GM12878 (cell line): ENCODE measurements around the gene NDUFA7. TPM values are rescaled to one million over a fixed set of nuclear protein-coding genes. Genes with fewer than 3 reads are reported as not detected.
A peak's percentile ranks its signal among the peaks of the same experiment; 100 is the strongest.

Source experiments
- ATAC-seq: fragments of 200-7000 bp; cut with Tn5 transposase; 3 replicates; pipeline ENCODE4 v1.9.1; 2020; ENCODE audit warnings: mild to moderate bottlenecking, moderate library complexity
- BruUV-seq: library from RNA; stranded (reverse); fragments of 400-500 nt; replicated peaks from 2 replicates; lab custom pipeline; 2021; lab: Mats Ljungman, UMichigan
- CTCF ChIA-PET: fragments of 300-600 bp; sonication (Branson Sonifier 250); formaldehyde crosslinking; extraction: SDS; loops from one replicate; lab custom pipeline; 2021; ENCODE audit warnings: inconsistent platforms; lab: Yijun Ruan, JAX
- POLR2A ChIA-PET: fragments of 350-600 bp; formaldehyde crosslinking; extraction: SDS; loops from one replicate; lab custom pipeline; 2021; ENCODE audit warnings: inconsistent platforms; lab: Charles Lee
- RAD21 ChIA-PET: fragments of 300-600 bp; sonication (Branson Sonifier 250); formaldehyde crosslinking; loops from one replicate; lab custom pipeline; 2023; ENCODE audit warnings: antibody characterized with exemption; ENCODE audit not compliant: unreplicated experiment; lab: Charles Lee
- SMC1A ChIA-PET: fragments of 300-600 bp; sonication (Branson Sonifier 250); formaldehyde crosslinking; loops from one replicate; lab custom pipeline; 2023; ENCODE audit not compliant: unreplicated experiment, uncharacterized antibody; lab: Charles Lee
- DNase-seq: peaks from one replicate; pipeline ENCODE4 v3.0.0-alpha.2; 2011; ENCODE audit warnings: low read depth, low spot score
- FAIRE-seq: peaks from 3 replicates; lab custom pipeline; 2011; peaks lifted over from hg19 to GRCh38; lab: Jason Lieb, UNC
- H2AFZ ChIP-seq: 2 replicates; pipeline ENCODE4 v1.6.0; 2011; ENCODE audit warnings: low read depth, low read length, control low read depth; ENCODE audit not compliant: control insufficient read depth
- H3K27ac ChIP-seq: 2 replicates; pipeline ENCODE4 v1.5.1; 2011; ENCODE audit warnings: control low read depth; ENCODE audit not compliant: control insufficient read depth, insufficient read depth
- H3K27me3 ChIP-seq, 2 experiments: replicated peaks in 1 of 2; 2 replicates each; pipeline versions ENCODE4 v1.6.0 to v1.6.1; 2011; ENCODE audit warnings: low read length in 1 of 2; ENCODE audit not compliant: control insufficient read depth in 2 of 2, insufficient read depth in 2 of 2
- H3K36me3 ChIP-seq, 2 experiments: 2 replicates each; pipeline ENCODE4 v1.5.1; 2011; ENCODE audit warnings: low read length in 1 of 2; ENCODE audit not compliant: control insufficient read depth in 2 of 2, insufficient read depth in 2 of 2
- H3K4me1 ChIP-seq: 2 replicates; pipeline ENCODE4 v1.6.1; 2011; ENCODE audit warnings: mild to moderate bottlenecking, low read length, moderate library complexity, mixed read lengths; ENCODE audit not compliant: control insufficient read depth, insufficient read depth
- H3K4me2 ChIP-seq: 2 replicates; pipeline ENCODE4 v1.6.0; 2011; ENCODE audit warnings: control low read depth; ENCODE audit not compliant: control insufficient read depth, insufficient read depth
- H3K4me3 ChIP-seq: fragments of 200-600 bp; sonication (generic); 2 replicates; pipeline ENCODE4 v1.5.1; 2016
- H3K79me2 ChIP-seq: 2 replicates; pipeline ENCODE4 v1.6.0; 2011; ENCODE audit warnings: low read length; ENCODE audit not compliant: control insufficient read depth, insufficient read depth
- H3K9ac ChIP-seq: 2 replicates; pipeline ENCODE4 v1.8.0; 2011; ENCODE audit warnings: low read length, control low read depth, mixed read lengths; ENCODE audit not compliant: control insufficient read depth, insufficient read depth
- H3K9me3 ChIP-seq: replicated peaks from 3 replicates; pipeline ENCODE4 v1.5.1; 2011; ENCODE audit warnings: mild to moderate bottlenecking, low read length; ENCODE audit not compliant: control insufficient read depth, insufficient read depth
- H4K20me1 ChIP-seq: 2 replicates; pipeline ENCODE4 v1.6.0; 2011; ENCODE audit not compliant: control insufficient read depth, insufficient read depth
- BACH1 ChIP-seq: fragments of 450-650 bp; IDR thresholded peaks from 2 replicates; pipeline ENCODE4 v1.6.1; 2017; ENCODE audit warnings: mild to moderate bottlenecking, borderline replicate concordance
- BCL3 ChIP-seq: IDR thresholded peaks from 2 replicates; pipeline ENCODE4 v1.6.1; 2011; ENCODE audit warnings: borderline replicate concordance, low read depth, mild to moderate bottlenecking, moderate library complexity, low read length; ENCODE audit not compliant: insufficient read depth, poor library complexity, severe bottlenecking
- CTCF ChIP-seq, 3 experiments: IDR thresholded peaks in 2 of 3; conservative IDR thresholded peaks in 1 of 3; 2 replicates each; pipeline ENCODE4 v1.5.1; 2011; ENCODE audit warnings: low read depth in 3 of 3, low read length in 3 of 3, mild to moderate bottlenecking in 3 of 3, control low read depth in 2 of 3, moderate library complexity in 2 of 3, inconsistent platforms in 1 of 3, mixed read lengths in 1 of 3; ENCODE audit not compliant: control insufficient read depth in 2 of 3, insufficient read depth in 1 of 3; ENCODE audit errors: extremely low read depth in 1 of 3
- E2F4 ChIP-seq: IDR thresholded peaks from 2 replicates; pipeline ENCODE4 v1.6.1; 2012; ENCODE audit warnings: low read depth, low read length, improper control_type of control experiment
- EGR1 ChIP-seq, 2 experiments: IDR thresholded peaks; 1 replicate in 1 of 2; 2 replicates in 1 of 2; pipeline ENCODE4 v1.6.1; 2011 to 2012; ENCODE audit warnings: low read depth in 2 of 2, low read length in 2 of 2, borderline replicate concordance in 1 of 2, mild to moderate bottlenecking in 1 of 2, moderate library complexity in 1 of 2
- FOXM1 ChIP-seq: IDR thresholded peaks from 2 replicates; pipeline ENCODE4 v1.6.1; 2012; ENCODE audit warnings: low read depth, mild to moderate bottlenecking, inconsistent platforms, low read length, moderate library complexity
- NFIC ChIP-seq: IDR thresholded peaks from 2 replicates; pipeline ENCODE4 v1.6.1; 2012; ENCODE audit warnings: low read depth, mild to moderate bottlenecking, inconsistent platforms, low read length, moderate library complexity
- NFYA ChIP-seq: IDR thresholded peaks from 2 replicates; pipeline ENCODE4 v1.6.1; 2011; ENCODE audit warnings: low read depth, mild to moderate bottlenecking, low read length, improper control_type of control experiment, borderline replicate concordance
- NR2F1 ChIP-seq: fragments of 450-650 bp; conservative IDR thresholded peaks from 2 replicates; pipeline ENCODE4 v1.6.1; 2017; ENCODE audit warnings: mild to moderate bottlenecking
- PML ChIP-seq: IDR thresholded peaks from 2 replicates; pipeline ENCODE4 v1.6.1; 2012; ENCODE audit warnings: low read length, inconsistent platforms
- POLR2A ChIP-seq: IDR thresholded peaks from 2 replicates; pipeline ENCODE4 v1.6.1; 2011; ENCODE audit warnings: low read depth, mild to moderate bottlenecking, low read length
- POLR2AphosphoS2 ChIP-seq: IDR thresholded peaks from 2 replicates; pipeline ENCODE4 v1.6.1; 2011; ENCODE audit warnings: low read depth, mild to moderate bottlenecking, low read length, improper control_type of control experiment, moderate library complexity
- POLR2AphosphoS5 ChIP-seq: IDR thresholded peaks from 2 replicates; pipeline ENCODE4 v1.6.1; 2011; ENCODE audit warnings: mild to moderate bottlenecking, low read length, inconsistent platforms
- RAD21 ChIP-seq: IDR thresholded peaks from 2 replicates; pipeline ENCODE4 v1.6.1; 2011; ENCODE audit warnings: mild to moderate bottlenecking, low read depth, low read length, moderate library complexity; ENCODE audit not compliant: insufficient read depth
- SMAD5 ChIP-seq: IDR thresholded peaks from 2 replicates; pipeline ENCODE4 v1.6.1; 2016; ENCODE audit warnings: antibody characterized with exemption, low read depth
- SPI1 ChIP-seq: IDR thresholded peaks from 2 replicates; pipeline ENCODE4 v1.6.1; 2011; ENCODE audit warnings: low read depth, mild to moderate bottlenecking, low read length, moderate library complexity, borderline replicate concordance; ENCODE audit not compliant: insufficient read depth
- WGBS: methylation state at CpG from one replicate; pipeline ENCODE4 v1.1.6; 2016; ENCODE audit warnings: low lambda C conversion rate; ENCODE audit not compliant: insufficient replicate concordance, insufficient coverage; ENCODE audit errors: missing lambda C conversion rate; 5-methylcytosine and 5-hydroxymethylcytosine counted together
- in situ Hi-C: fragments of 300-500 bp; cut with MboI; formaldehyde crosslinking; loops from 9 replicates; pipeline ENCODE4 v1.14.3; 2018; ENCODE audit warnings: mixed read lengths
- intact Hi-C: fragments of 100-400 bp; cut with micrococcal nuclease; formaldehyde crosslinking; loops from one replicate; pipeline ENCODE4 v1.14.2; 2022; ENCODE audit not compliant: unreplicated experiment
- polyA plus RNA-seq, 11 experiments: library from polyadenylated mRNA; depleted of rRNA in 4 of 11; unstranded in 6 of 11; stranded (reverse) in 5 of 11; fragments of >200 nt; fragmentation: Nextera tagmentation in 4 of 11; fragmentation: Illumina TruSeq in 1 of 11; extraction: Ambion mirVana in 4 of 11; extraction: Trizol in 1 of 11; gene quantifications; 1 replicate in 1 of 11; 2 replicates in 10 of 11; pipeline versions ENCODE4 v1.2.1 to v1.2.3, GENCODE V29; 2011 to 2016; ENCODE audit warnings: inconsistent platforms in 2 of 11, missing spikeins in 2 of 11, low read depth in 1 of 11
- total RNA-seq, 4 experiments: library from RNA; depleted of rRNA in 3 of 4; stranded (reverse); fragments of >200 nt in 3 of 4; fragmentation: Illumina TruSeq in 1 of 4; extraction: Trizol in 1 of 4; gene quantifications; 2 replicates each; pipeline versions ENCODE4 v1.2.1 to v1.2.3, GENCODE V29; 2013 to 2021

The NDUFA7 gene
- total and polyA plus RNA-seq, 10 of the 15 experiments (the other 5 are each of a cell fraction or from before 2014, with no cell fraction given): 79.0 to 360 (median 174) TPM

GRCh38 chr19:8324186-8325050 lies 3.2 kb upstream of the NDUFA7 start:
- Histone ChIP-seq H3K9me3 (no peaks in the 10 kb centered on the region), H3K4me3 (no peak overlapping the region), H3K4me1 (peaks cover 21% of the 10 kb centered on the region), H3K4me2 (peak overlapping the region; percentile 9; the same call in 1 of the 2 replicates), H3K27me3 (no peaks in the 10 kb centered on the region), H3K27ac (no peak overlapping the region), H2AFZ (no peak overlapping the region), H4K20me1 (no peaks in the 10 kb centered on the region), H3K9ac (no peak overlapping the region), H3K36me3 (peaks cover 5 to 10% of the 10 kb centered on the region in 2 experiments), H3K79me2 (peaks cover 36% of the 10 kb centered on the region)
- FAIRE-seq (no peak), DNase-seq (no peak), ATAC-seq (peak; percentile 9)
- BruUV-seq: no TSS peak
- TF ChIP-seq POLR2A: peak; percentile 87
- peak in 1 of 3 experiments; percentile 16; a peak in 1 of 6 replicates for TF ChIP-seq CTCF (IDR thresholded peaks at IDR 0.05 in 2 of 3, conservative IDR thresholded peaks at IDR 0.05 in 1 of 3; ENCODE audit: control insufficient read depth in 2 of 3, extremely low read depth in 1 of 3, insufficient read depth in 1 of 3, low read depth in 3 of 3, low read length in 3 of 3)
- peak; percentile 47; the same call in 1 of the 2 replicates for TF ChIP-seq FOXM1
- TF ChIP-seq BACH1: 0 out of 2 replicates have a peak, but pooled peaks have one; percentile 14
- TF ChIP-seq RAD21: peak; percentile 10; the same call in 1 of the 2 replicates
- peak; percentile 43; the same call in 1 of the 2 replicates for TF ChIP-seq SPI1
- TF ChIP-seq SMAD5: no peak
- TF ChIP-seq NFIC: no peak
- TF ChIP-seq POLR2AphosphoS2: peak; percentile 74; the same call in 1 of the 2 replicates
- TF ChIP-seq E2F4: no peak
- TF ChIP-seq NFYA: no peak
- TF ChIP-seq PML: 0 out of 2 replicates have a peak, but pooled peaks have one; percentile 19
- TF ChIP-seq POLR2AphosphoS5: peak; percentile 25; the same call in 1 of the 2 replicates
- 0 out of 2 replicates have a peak, but pooled peaks have one; percentile 16 for TF ChIP-seq NR2F1
- TF ChIP-seq EGR1 (IDR thresholded peaks at IDR 0.05; ENCODE audit: borderline replicate concordance in 1 of 2, low read depth in 2 of 2, low read length in 2 of 2): peak in 1 of 2 experiments; percentile 53; a peak in 1 of 3 replicates
- TF ChIP-seq BCL3: peak; percentile 29
- intact Hi-C loops (loop anchor here (5.0 kb wide), 1 partner anchor 57 kb away; no protein-coding TSS in a partner anchor), in situ Hi-C loops (no loop called here)
- ChIA-PET RAD21 (no interaction called here), CTCF (interaction anchor here (0.7 kb wide), 1 partner anchor 20 kb away, joined by 3 read pairs; no protein-coding TSS in a partner anchor), POLR2A (interaction anchor here (0.6 kb wide), 2 partner anchors 38 to 368 kb away, joined by 4 to 5 read pairs; no protein-coding TSS in a partner anchor), SMC1A (no interaction called here)
- WGBS: 57% methylated on average over 13 of the region's 17 CpGs
